Adrenal gland (tissue), 5 donors: ENCODE measurements around the gene PTGER3.

Source experiments
- CTCF ChIP-seq, 6 experiments: fragments of 450-650 bp in 4 of 6; fragments of 200-600 bp in 2 of 6; sonication (generic) in 1 of 6; IDR thresholded peaks; 1 replicate in 5 of 6; 2 replicates in 1 of 6; pipeline versions ENCODE4 v1.5.1 to v1.8.0; 2016 to 2021; ENCODE audit warnings: antibody characterized with exemption in 6 of 6, mild to moderate bottlenecking in 2 of 6, moderate library complexity in 1 of 6
- POLR2A ChIP-seq, 2 donors: fragments of 450-650 bp; IDR thresholded peaks; one replicate each; pipeline ENCODE4 v1.6.1; 2017; ENCODE audit warnings: antibody characterized with exemption in 2 of 2, mild to moderate bottlenecking in 2 of 2, moderate library complexity in 1 of 2
- donor health status: DM: no; HTN: no; CAD: no.

GRCh38 chr1:70922196-70922595, 125.4 kb downstream of the PTGER3 start:
- TF ChIP-seq CTCF (IDR thresholded peaks at IDR 0.05), result no peak
- TF ChIP-seq POLR2A (IDR thresholded peaks at IDR 0.05), result no peak
